D341Med (cell line): Measurements from ENCODE around the gene STARD5.
"Not testable (repeated sequence)": the region's sequence is repeated elsewhere in the genome, so short reads cannot be mapped to it uniquely, and the experiment has no call there.

ENCODE experiments used
- DNase-seq: peaks from one replicate; pipeline ENCODE4 v3.0.0; 2012; ENCODE audit warnings: low spot score

STARD5 gene

GRCh38 chr15:81323944-81324881 is at the start of gene STARD5:
TSS of gene STARD5 (minus strand) at chr15:81324141. CDS start at chr15:81324099, 42 bp downstream.
- peak; percentile 97 for DNase-seq

GRCh38 chr15:81373176-81373575 is 49.2 kb upstream of the STARD5 start:
- DNase-seq = no peak

DNA sequence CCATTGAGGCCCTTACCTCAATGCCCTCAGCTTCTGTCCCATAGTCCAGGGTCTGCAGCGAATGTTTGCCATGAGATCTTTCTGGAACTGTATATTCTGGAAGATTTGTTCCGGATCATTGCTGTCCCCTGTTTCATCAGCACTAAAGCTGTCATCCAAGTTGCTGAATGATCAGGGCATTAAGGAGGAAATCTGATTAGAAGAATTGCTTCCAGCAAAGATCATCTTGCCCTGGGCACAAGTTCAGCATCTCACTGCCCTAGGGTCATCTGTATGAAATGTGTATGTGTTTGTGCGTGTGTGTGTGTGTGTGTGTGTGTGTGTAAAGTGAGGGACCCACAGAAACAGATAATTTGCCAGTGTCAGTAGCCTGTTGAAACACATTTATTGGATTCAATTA is 48.6 kb upstream of the STARD5 start:
- DNase-seq = no peak

DNA sequence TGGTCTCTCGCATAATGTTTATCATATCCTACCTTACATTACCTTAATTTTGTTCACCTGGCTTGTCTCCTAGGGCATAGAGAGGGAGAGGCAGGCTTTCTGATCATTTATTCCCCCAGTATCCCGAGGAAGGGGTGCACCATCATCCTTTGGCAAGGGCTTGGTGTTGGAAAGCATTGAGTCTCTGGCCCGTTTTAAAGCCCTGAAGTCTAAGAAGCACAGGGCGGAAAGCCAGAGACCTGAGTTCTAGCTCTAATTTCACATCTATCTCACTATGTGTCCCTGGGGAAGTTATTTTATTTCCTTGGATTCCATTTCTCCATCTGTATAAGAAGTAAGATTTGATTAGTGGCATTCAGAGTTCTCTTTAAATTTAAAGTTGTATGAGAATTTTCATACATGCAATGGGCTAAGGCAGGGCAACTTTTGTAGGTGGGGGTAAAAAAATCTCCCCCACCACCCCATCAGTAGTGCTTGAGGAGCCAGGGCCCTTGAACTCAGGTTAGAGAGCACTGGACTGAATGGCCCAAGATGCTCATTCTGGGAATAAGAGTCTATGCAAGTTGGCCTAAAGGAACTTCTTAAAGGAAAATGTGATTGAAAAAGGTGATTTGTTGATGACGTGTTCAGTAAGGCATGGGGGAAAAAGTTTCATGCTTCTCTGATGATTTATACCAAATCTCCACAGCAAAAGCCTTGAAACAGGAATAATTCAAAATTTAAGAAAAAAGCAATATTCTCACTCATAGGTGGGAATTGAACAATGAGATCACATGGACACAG is 40.0 kb upstream of the STARD5 start:
- DNase-seq = no peak

GRCh38 chr15:81363276-81363675 is 39.3 kb upstream of the STARD5 start:
- no peak for DNase-seq

DNA sequence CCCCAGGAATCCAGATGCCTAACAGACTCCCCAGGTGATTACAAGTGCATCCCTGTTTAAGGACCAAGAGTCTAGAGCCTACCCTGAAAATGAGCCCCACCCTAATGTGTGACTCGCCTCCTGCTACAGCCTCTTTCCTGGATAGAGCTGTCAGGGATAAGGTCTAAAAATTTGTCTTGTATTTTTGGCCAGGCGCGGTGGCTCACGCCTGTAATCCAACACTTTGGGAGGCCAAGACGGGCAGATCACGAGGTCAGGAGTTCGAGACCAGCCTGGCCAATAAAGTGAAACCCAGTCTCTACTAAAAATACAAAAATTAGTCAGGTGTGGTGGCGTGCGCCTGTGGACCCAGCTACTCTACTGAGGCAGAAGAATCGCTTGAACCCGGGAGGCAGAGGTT is 38.8 kb upstream of the STARD5 start:
- DNase-seq = no peak

DNA sequence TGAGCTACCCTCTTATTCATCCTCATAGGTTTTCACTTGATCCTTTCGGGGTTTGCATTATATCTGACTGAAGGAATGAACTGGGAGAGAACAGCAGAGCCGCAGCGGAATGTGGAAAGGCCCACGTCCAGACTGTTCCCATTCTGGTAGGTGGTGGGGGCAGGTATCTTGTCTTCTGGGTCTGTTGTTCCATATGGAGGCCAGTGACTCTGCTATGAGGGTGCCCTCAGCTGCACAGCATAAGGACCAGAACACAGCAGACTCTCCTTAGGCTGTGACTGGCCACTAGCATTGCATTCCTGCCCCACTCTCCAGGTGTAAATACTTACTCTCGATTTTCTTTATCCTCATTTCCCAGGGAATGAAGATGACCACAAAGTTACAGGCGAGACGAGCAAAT is 38.0 kb upstream of the STARD5 start:
- no peak for DNase-seq

GRCh38 chr15:81360491-81360890 is 36.5 kb upstream of the STARD5 start:
- DNase-seq = no peak

- DNase-seq = no peak
These were observed 34.3 kb upstream of the STARD5 start for GRCh38 chr15:81358248-81358647.

- no peak for DNase-seq
These were observed 33.3 kb upstream of the STARD5 start for GRCh38 chr15:81357180-81357686.

DNA sequence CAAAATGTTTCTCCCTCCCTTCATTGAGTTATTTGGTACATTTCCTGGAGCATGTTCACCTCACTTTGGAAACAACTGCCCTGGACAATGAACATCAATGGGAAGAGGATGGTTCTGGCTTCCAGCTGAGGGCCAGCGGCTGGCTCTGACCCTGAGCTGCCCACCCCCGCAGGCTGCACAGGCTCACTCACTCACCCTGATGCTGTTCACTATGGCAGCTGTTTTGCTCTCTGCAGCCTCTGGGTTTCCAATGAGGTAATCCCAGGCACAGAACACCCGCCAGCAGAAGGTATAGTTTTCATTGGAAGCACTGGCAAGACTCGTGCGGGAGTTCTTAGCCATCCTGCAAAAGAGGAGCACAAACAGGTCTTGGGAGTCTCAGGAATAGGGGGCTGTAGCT is 32.3 kb upstream of the STARD5 start:
- no peak for DNase-seq

DNA sequence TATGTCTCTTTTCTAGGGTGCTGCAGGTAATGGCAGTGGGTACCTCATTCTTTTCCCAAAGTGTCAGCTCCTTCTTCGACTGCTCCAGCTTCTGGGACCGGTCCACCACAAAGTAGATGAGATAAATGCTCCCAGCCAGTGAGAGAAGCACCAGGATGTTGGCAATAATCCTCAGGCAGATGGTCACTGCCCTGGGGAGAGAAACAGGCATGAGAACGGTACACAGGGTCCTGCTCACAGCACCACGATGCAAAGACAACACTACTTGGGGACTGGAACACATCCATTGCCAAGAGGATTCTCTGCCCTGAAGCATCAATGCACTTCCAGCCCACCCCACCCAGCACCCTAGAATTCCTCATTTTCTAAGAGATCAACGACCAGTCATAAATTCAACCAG is 27.7 kb upstream of the STARD5 start:
- DNase-seq = no peak

DNA sequence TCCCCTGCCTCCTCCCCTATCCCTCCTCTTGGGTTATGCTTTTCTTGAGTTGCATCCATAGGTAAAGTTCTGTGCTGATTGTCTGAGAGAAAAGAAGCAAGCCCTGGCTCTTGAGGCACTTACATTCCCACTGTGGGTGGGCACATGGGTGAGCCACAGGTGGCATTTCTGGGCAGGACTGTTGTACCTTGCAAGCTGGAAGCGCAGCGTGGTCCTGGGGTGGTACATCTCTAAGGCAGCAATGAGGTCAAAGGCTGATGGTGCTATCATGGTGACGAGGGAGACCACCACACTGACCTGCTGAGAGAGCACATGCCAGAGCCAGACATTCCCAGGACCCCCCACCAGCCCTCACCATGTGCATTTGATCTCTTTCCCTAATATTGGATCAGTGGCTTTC is 25.3 kb upstream of the STARD5 start:
- DNase-seq = no peak

GRCh38 chr15:81348691-81349090 is 24.8 kb upstream of the STARD5 start:
- not testable (repeated sequence) for DNase-seq

- DNase-seq = no peak
These were observed 24.0 kb upstream of the STARD5 start for GRCh38 chr15:81347910-81348309.

GRCh38 chr15:81346611-81347010 is 22.7 kb upstream of the STARD5 start:
- no peak for DNase-seq

DNA sequence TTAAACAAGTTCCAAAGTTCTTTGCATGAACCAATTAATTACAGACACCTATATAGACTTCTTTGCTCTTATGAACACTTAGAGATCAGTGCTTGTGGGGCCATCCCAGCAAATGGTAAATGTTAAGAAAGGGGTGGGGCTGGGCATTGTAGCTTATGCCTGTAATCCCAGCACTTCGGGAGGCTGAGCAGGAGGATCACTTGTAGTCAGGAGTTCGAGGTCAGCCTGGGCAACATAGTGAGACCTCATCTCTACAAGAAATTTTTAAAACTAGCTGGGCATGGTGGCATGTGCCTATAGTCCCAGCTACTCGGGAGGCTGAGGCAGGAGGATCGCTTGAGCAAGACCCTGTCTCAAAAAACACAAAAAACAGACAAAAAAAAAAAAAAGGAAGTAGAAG is 19.4 kb upstream of the STARD5 start:
- DNase-seq = no peak

- no peak for DNase-seq
These were observed 17.4 kb upstream of the STARD5 start for GRCh38 chr15:81341351-81341750.

GRCh38 chr15:81339851-81340250 is 15.9 kb upstream of the STARD5 start:
- DNase-seq = no peak

GRCh38 chr15:81339321-81339720 is 15.4 kb upstream of the STARD5 start:
- no peak for DNase-seq

- no peak for DNase-seq
These were observed 14.4 kb upstream of the STARD5 start for GRCh38 chr15:81338170-81339007.

DNA sequence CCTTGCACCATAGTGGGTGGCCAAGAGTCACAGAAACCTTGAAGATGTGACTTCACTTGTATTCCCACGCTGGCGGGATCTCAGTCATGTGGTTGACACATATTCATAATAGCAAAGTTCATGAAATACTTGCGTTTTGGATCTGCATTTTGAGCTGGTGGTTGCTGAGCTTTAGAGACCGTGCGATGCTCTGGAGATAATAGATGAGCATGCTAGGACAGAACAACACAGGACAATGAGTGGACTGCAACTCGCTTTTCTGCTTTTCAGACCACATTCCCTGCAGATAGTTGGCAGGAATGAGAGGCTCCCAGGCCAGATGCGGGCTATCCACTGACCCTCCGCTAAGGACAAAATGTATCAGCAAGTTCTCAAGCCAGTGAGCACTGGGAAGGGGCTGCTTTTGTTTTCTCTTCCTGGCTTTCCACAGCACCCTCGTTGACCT is 13.8 kb upstream of the STARD5 start:
- DNase-seq = no peak
